Ishikawa (cell line): ENCODE measurements around the gene FIP1L1.

ENCODE experiments used
- CEBPB ChIP-seq: IDR thresholded peaks from 2 replicates; pipeline ENCODE4 v1.6.1; 2012
- CREB1 ChIP-seq: IDR thresholded peaks from 2 replicates; pipeline ENCODE4 v1.6.1; 2012; ENCODE audit warnings: low read depth
- EGR1 ChIP-seq: IDR thresholded peaks from 2 replicates; pipeline ENCODE4 v1.6.1; 2012
- EP300 ChIP-seq: IDR thresholded peaks from 2 replicates; pipeline ENCODE4 v1.6.1; 2012; ENCODE audit warnings: borderline replicate concordance
- FOXM1 ChIP-seq: IDR thresholded peaks from 2 replicates; pipeline ENCODE4 v1.6.1; 2012; ENCODE audit warnings: low read depth, borderline replicate concordance
- MAX ChIP-seq: IDR thresholded peaks from 2 replicates; pipeline ENCODE4 v1.6.1; 2012
- NFIC ChIP-seq: IDR thresholded peaks from 2 replicates; pipeline ENCODE4 v1.6.1; 2012
- RAD21 ChIP-seq: IDR thresholded peaks from 2 replicates; pipeline ENCODE4 v1.6.1; 2012; ENCODE audit warnings: low read depth
- REST ChIP-seq: IDR thresholded peaks from 2 replicates; pipeline ENCODE4 v1.6.1; 2012; ENCODE audit warnings: low read depth, mild to moderate bottlenecking
- TAF1 ChIP-seq: IDR thresholded peaks from 2 replicates; pipeline ENCODE4 v1.6.1; 2012; ENCODE audit warnings: low read depth, mild to moderate bottlenecking
- TCF12 ChIP-seq: IDR thresholded peaks from 2 replicates; pipeline ENCODE4 v1.6.1; 2012; ENCODE audit warnings: low read depth
- TEAD4 ChIP-seq: IDR thresholded peaks from 2 replicates; pipeline ENCODE4 v1.6.1; 2012
- USF1 ChIP-seq: IDR thresholded peaks from 2 replicates; pipeline ENCODE4 v1.6.1; 2012
- YY1 ChIP-seq: IDR thresholded peaks from 2 replicates; pipeline ENCODE4 v1.6.1; 2012; ENCODE audit warnings: low read depth
- ZBTB7A ChIP-seq: IDR thresholded peaks from 2 replicates; pipeline ENCODE4 v1.6.1; 2012; ENCODE audit warnings: low read depth

FIP1L1 gene

GRCh38 chr4:53490161-53490956 lies 112.9 kb downstream of the FIP1L1 start:
- TF ChIP-seq USF1 (no peak), YY1 (no peak), CREB1 (no peak), ZBTB7A (no peak), REST (no peak), MAX (no peak), FOXM1 (no peak), TCF12 (no peak), RAD21 (no peak), TAF1 (no peak), EGR1 (no peak)

GRCh38 chr4:53490965-53491622 lies 113.7 kb downstream of the FIP1L1 start:
- TF ChIP-seq RAD21: peak; percentile 56
- no peak for TF ChIP-seq YY1

- no peak for TF ChIP-seq NFIC
- no peak for TF ChIP-seq EGR1
Observed at GRCh38 chr4:53494851-53495250, 117.4 kb downstream of the FIP1L1 start.

GRCh38 chr4:53497487-53498244 lies 120.2 kb downstream of the FIP1L1 start:
- TF ChIP-seq TAF1: no peak
- TF ChIP-seq CREB1: no peak
- no peak for TF ChIP-seq CEBPB
- TF ChIP-seq REST: no peak

- no peak for TF ChIP-seq CEBPB
- no peak for TF ChIP-seq USF1
Observed at GRCh38 chr4:53498706-53499105, 121.3 kb downstream of the FIP1L1 start.

GRCh38 chr4:53499791-53500190 lies 122.3 kb downstream of the FIP1L1 start:
- TF ChIP-seq EP300 (no peak), FOXM1 (no peak), ZBTB7A (no peak), EGR1 (no peak), TCF12 (no peak), CREB1 (no peak), YY1 (no peak), USF1 (no peak), RAD21 (no peak), NFIC (no peak), MAX (no peak), REST (no peak), TAF1 (no peak), TEAD4 (no peak), CEBPB (no peak)
